Stimulated activated CD8-positive, alpha-beta memory T cell treated with anti-CD3 and anti-CD28 coated beads, Interleukin-2, amount 100 ng/mL, for 48 hours (primary cell): ENCODE measurements around the gene HERPUD2.
"Not testable (repeated sequence)": the region's sequence is repeated elsewhere in the genome, so short reads cannot be mapped to it uniquely, and the experiment has no call there.

Source experiments
- DNase-seq, 2 donors: peaks; one replicate each; pipeline ENCODE4 v3.0.0-alpha.2; 2020; ENCODE audit warnings: low read depth in 2 of 2

HERPUD2 gene

GRCh38 chr7:35677582-35678356 is 17.2 kb downstream of the HERPUD2 start:
- DNase-seq, result no peak

- no peak for DNase-seq
Observed at GRCh38 chr7:35676211-35676610, 18.7 kb downstream of the HERPUD2 start.

- DNase-seq, result no peak
Observed at GRCh38 chr7:35670856-35671569, 23.9 kb downstream of the HERPUD2 start.

- not testable (repeated sequence) for DNase-seq
Observed at GRCh38 chr7:35660411-35660810, 34.5 kb downstream of the HERPUD2 start.

- DNase-seq, result no peak
Observed at GRCh38 chr7:35658606-35659201, 36.2 kb downstream of the HERPUD2 start.

- DNase-seq, result no peak
Observed at GRCh38 chr7:35657125-35657524, 37.8 kb downstream of the HERPUD2 start.

- DNase-seq, result not testable (repeated sequence)
Observed at GRCh38 chr7:35654558-35654957, 40.4 kb downstream of the HERPUD2 start.

GRCh38 chr7:35652124-35652523 is 42.8 kb downstream of the HERPUD2 start:
- peak in 1 of 2 donors; percentile 4 for DNase-seq

GRCh38 chr7:35650751-35651150 is 44.2 kb downstream of the HERPUD2 start:
- no peak for DNase-seq

GRCh38 chr7:35649711-35650110 is 45.2 kb downstream of the HERPUD2 start:
- DNase-seq, result no peak

- no peak for DNase-seq
Observed at GRCh38 chr7:35648367-35648766, 46.6 kb downstream of the HERPUD2 start.

- no peak for DNase-seq
Observed at GRCh38 chr7:35647171-35647574, 47.8 kb downstream of the HERPUD2 start.

- no peak for DNase-seq
Observed at GRCh38 chr7:35646289-35647023, 48.5 kb downstream of the HERPUD2 start.

GRCh38 chr7:35645691-35646090 is 49.2 kb downstream of the HERPUD2 start:
- DNase-seq, result no peak

- DNase-seq, result no peak
Observed at GRCh38 chr7:35630024-35630972, 64.6 kb downstream of the HERPUD2 start.

- DNase-seq, result peak in 1 of 2 donors; percentile 17
Observed at GRCh38 chr7:35624299-35625186, 70.4 kb downstream of the HERPUD2 start.

GRCh38 chr7:35623381-35623780 is 71.6 kb downstream of the HERPUD2 start:
- DNase-seq, result no peak

- no peak for DNase-seq
Observed at GRCh38 chr7:35619863-35620262, 75.1 kb downstream of the HERPUD2 start.

- no peak for DNase-seq
Observed at GRCh38 chr7:35617041-35617440, 77.9 kb downstream of the HERPUD2 start.

- no peak for DNase-seq
Observed at GRCh38 chr7:35613150-35613549, 81.8 kb downstream of the HERPUD2 start.
